Endodermal cell (in vitro differentiated cells): ENCODE measurements around the gene TBCC. TPM values are rescaled to one million over a fixed set of nuclear protein-coding genes. Genes with fewer than 3 reads are reported as not detected.

ENCODE experiments used
- DNase-seq: peaks from one replicate; pipeline ENCODE4 v3.0.0-alpha.2; 2017
- H3K27ac ChIP-seq: 2 replicates; pipeline ENCODE4 v1.5.1; 2013; ENCODE audit warnings: mild to moderate bottlenecking, low read depth, low read length, moderate library complexity
- H3K27me3 ChIP-seq: 2 replicates; pipeline ENCODE4 v1.6.1; 2013; ENCODE audit warnings: mild to moderate bottlenecking, low read length, moderate library complexity; ENCODE audit not compliant: insufficient read depth, control insufficient read depth, poor library complexity, severe bottlenecking
- H3K36me3 ChIP-seq: 2 replicates; pipeline ENCODE4 v1.7.0; 2013; ENCODE audit warnings: mild to moderate bottlenecking, low read length, moderate library complexity; ENCODE audit not compliant: control insufficient read depth, insufficient read depth
- H3K4me1 ChIP-seq: one replicate; pipeline ENCODE4 v1.7.0; 2013; ENCODE audit warnings: low read length; ENCODE audit not compliant: control insufficient read depth, insufficient read depth
- H3K4me3 ChIP-seq: 2 replicates; pipeline ENCODE4 v1.5.1; 2013; ENCODE audit warnings: mild to moderate bottlenecking, low read length, moderate library complexity
- H3K9ac ChIP-seq: 2 replicates; pipeline ENCODE4 v1.6.1; 2013; ENCODE audit warnings: mild to moderate bottlenecking, low read length, moderate library complexity; ENCODE audit not compliant: poor library complexity, severe bottlenecking; ENCODE audit errors: extremely low read depth
- H3K9me3 ChIP-seq: 2 replicates; pipeline ENCODE4 v1.6.1; 2013; ENCODE audit warnings: mild to moderate bottlenecking, low read length, moderate library complexity; ENCODE audit not compliant: control insufficient read depth
- H3K27ac Mint-ChIP-seq: 2 replicates; pipeline ENCODE4 v1.8.0; 2020; ENCODE audit warnings: mixed read lengths
- H3K27me3 Mint-ChIP-seq: 2 replicates; pipeline ENCODE4 v1.8.0; 2021; ENCODE audit warnings: mild to moderate bottlenecking, mixed read lengths; ENCODE audit not compliant: insufficient read depth
- H3K36me3 Mint-ChIP-seq: 2 replicates; pipeline ENCODE4 v1.8.0; 2020; ENCODE audit warnings: low read depth, mixed read lengths
- H3K4me1 Mint-ChIP-seq: 2 replicates; pipeline ENCODE4 v1.8.0; 2020; ENCODE audit warnings: mixed read lengths
- H3K4me3 Mint-ChIP-seq: 2 replicates; pipeline ENCODE4 v1.8.0; 2020; ENCODE audit warnings: mild to moderate bottlenecking, moderate library complexity, mixed read lengths
- H3K9me3 Mint-ChIP-seq: 2 replicates; pipeline ENCODE4 v1.8.0; 2020; ENCODE audit warnings: mild to moderate bottlenecking, mixed read lengths
- WGBS, 2 experiments: methylation state at CpG; one replicate each; pipeline versions ENCODE4 v1.1.5 to v1.1.7; 2013; ENCODE audit warnings: missing lambda C conversion rate in 2 of 2, mixed read lengths in 1 of 2; ENCODE audit not compliant: insufficient coverage in 1 of 2, insufficient read length in 1 of 2; 5-methylcytosine and 5-hydroxymethylcytosine counted together
- total RNA-seq, 2 donors: library from RNA; stranded (reverse); fragmentation: NEBNext Ultra II Directional in 1 of 2; extraction: Animal tissue kit (Norgen Biotek cat#: 25700) in 1 of 2; gene quantifications; 2 replicates in 1 of 2; 3 replicates in 1 of 2; pipeline ENCODE4 v1.2.1, GENCODE V29; 2021
- TF ChIP-seq, protein P1 (sequence below): fragments of 200-600 bp; sonication (generic); conservative IDR thresholded peaks from 2 replicates; pipeline ENCODE4 v1.5.0; 2021; ENCODE audit warnings: antibody characterized with exemption, mild to moderate bottlenecking

Gene TBCC
- total RNA-seq, 2 donors from 2014 or later, result 16.7 to 21.9 TPM

DNA sequence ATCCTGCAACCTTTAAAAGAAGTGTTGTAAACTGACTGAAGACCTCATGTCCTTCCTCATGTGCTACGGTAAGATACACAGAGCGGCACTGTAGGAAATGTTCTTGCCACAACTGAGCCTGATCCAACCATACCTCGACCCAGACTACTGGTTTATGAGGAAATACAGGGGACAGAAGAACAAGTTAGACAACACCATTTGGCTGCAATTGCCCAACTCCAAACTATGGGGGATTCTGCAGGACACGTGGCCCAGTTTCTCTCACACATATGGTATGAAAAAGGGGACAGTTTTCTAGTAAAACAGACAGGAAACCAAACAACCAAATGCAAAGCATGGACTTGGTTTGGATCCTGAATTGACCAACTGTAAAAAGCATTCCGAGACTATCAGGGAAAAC, 34.0 kb downstream of the TBCC start:
- 93 to 97% methylated on average over 4 to 5 of the region's 5 CpGs for WGBS, 2 experiments
- no peak overlapping the region for H3K27ac Mint-ChIP-seq

DNA sequence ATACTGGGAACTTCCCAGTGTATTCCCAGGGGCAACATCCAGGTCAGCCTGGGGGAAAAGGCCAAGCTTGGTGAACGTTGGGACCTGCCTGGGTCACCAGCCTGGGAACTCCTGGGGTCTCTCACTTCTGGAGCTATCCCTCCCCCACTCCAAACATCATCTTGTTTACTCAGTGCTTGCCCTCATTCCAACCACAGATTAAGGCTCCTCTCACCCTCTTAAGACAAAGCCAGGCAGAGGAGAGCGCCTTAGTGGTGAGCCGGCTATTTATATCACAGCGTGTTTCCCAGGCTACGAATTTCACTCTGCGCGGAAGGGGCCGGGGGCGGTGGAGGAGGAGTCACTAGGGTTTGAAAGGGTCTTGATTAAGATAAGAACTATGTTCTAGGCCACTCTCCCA, 35.6 kb downstream of the TBCC start:
- Histone ChIP-seq H3K9me3 (peaks cover 27% of the 10 kb centered on the region), H3K4me1 (peaks cover 10% of the 10 kb centered on the region), H3K4me3 (peak overlapping the region; percentile 61), H3K9ac (peak overlapping the region; percentile 66), H3K27me3 (no peaks in the 10 kb centered on the region), H3K36me3 (no peaks in the 10 kb centered on the region), H3K27ac (no peak overlapping the region)
- peaks cover 12% of the 10 kb centered on the region for H3K36me3 Mint-ChIP-seq
- H3K4me3 Mint-ChIP-seq, result peak overlapping the region; percentile 25
- no peaks in the 10 kb centered on the region for H3K27me3 Mint-ChIP-seq
- WGBS, 2 experiments, result 17 to 44% methylated on average over 4 to 9 of the region's 9 CpGs
- peak; percentile 90 for DNase-seq
- peaks cover 20% of the 10 kb centered on the region for H3K9me3 Mint-ChIP-seq
- peaks cover 18% of the 10 kb centered on the region for H3K4me1 Mint-ChIP-seq
- TF ChIP-seq, protein P1, sequence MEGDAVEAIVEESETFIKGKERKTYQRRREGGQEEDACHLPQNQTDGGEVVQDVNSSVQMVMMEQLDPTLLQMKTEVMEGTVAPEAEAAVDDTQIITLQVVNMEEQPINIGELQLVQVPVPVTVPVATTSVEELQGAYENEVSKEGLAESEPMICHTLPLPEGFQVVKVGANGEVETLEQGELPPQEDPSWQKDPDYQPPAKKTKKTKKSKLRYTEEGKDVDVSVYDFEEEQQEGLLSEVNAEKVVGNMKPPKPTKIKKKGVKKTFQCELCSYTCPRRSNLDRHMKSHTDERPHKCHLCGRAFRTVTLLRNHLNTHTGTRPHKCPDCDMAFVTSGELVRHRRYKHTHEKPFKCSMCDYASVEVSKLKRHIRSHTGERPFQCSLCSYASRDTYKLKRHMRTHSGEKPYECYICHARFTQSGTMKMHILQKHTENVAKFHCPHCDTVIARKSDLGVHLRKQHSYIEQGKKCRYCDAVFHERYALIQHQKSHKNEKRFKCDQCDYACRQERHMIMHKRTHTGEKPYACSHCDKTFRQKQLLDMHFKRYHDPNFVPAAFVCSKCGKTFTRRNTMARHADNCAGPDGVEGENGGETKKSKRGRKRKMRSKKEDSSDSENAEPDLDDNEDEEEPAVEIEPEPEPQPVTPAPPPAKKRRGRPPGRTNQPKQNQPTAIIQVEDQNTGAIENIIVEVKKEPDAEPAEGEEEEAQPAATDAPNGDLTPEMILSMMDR, result no peak
- H3K27ac Mint-ChIP-seq, result peak overlapping the region; percentile 96

More for the DNA sequence above, 34.0 kb downstream of the TBCC start:
- Histone ChIP-seq H3K9me3 (peaks cover 27% of the 10 kb centered on the region), H3K27ac (no peak overlapping the region), H3K4me3 (peak overlapping the region; percentile 50), H3K9ac (no peak overlapping the region), H3K36me3 (no peaks in the 10 kb centered on the region), H3K27me3 (no peaks in the 10 kb centered on the region), H3K4me1 (peaks cover 10% of the 10 kb centered on the region)
- no peak overlapping the region for H3K4me3 Mint-ChIP-seq
- no peak for DNase-seq
- H3K27me3 Mint-ChIP-seq, result no peaks in the 10 kb centered on the region
- H3K36me3 Mint-ChIP-seq, result peaks cover 12% of the 10 kb centered on the region
- H3K4me1 Mint-ChIP-seq, result peaks cover 18% of the 10 kb centered on the region
- H3K9me3 Mint-ChIP-seq, result peaks cover 20% of the 10 kb centered on the region
- TF ChIP-seq, protein P1, result no peak

DNA sequence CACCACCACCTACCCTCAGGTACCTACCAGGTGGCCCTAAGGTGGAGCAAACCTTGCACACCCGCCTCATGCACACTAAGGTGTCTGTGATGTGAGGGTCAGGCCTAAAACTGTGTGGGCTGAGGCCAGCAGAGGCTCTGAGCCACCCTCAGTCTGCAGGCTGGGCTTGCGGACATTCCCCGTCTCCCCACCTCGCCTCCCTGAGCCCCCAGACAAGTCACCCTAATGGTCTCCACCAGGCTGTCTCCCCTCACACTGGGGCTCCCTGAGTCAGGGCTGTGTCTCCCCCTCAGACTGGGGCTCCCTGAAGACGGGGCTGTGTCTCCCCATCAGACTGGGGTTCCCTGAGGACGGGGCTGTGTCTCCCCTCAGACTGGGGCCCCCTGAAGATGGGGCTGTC, 36.0 kb downstream of the TBCC start:
- H3K27me3 Mint-ChIP-seq, result no peaks in the 10 kb centered on the region
- no peaks in the 10 kb centered on the region for H3K27me3 ChIP-seq
- peak overlapping the region; percentile 25 for H3K4me3 Mint-ChIP-seq
- peak overlapping the region; percentile 61 for H3K4me3 ChIP-seq
- TF ChIP-seq, protein P1, result no peak
- peaks cover 18% of the 10 kb centered on the region for H3K4me1 Mint-ChIP-seq
- 86 to 90% methylated on average over 2 to 6 of the region's 6 CpGs for WGBS, 2 experiments
- H3K4me1 ChIP-seq, result peaks cover 10% of the 10 kb centered on the region
- H3K9ac ChIP-seq, result peak overlapping the region; percentile 66
- no peak overlapping the region for H3K27ac ChIP-seq
- H3K36me3 ChIP-seq, result no peaks in the 10 kb centered on the region
- peaks cover 27% of the 10 kb centered on the region for H3K9me3 ChIP-seq
- H3K27ac Mint-ChIP-seq, result peak overlapping the region; percentile 96
- H3K36me3 Mint-ChIP-seq, result peaks cover 12% of the 10 kb centered on the region
- H3K9me3 Mint-ChIP-seq, result peaks cover 20% of the 10 kb centered on the region
- DNase-seq, result peak; percentile 64
